ENCODE results near the gene ATP8B1. TPM values are rescaled to one million over a fixed set of nuclear protein-coding genes. Genes with fewer than 3 reads are reported as not detected.

ATP8B1 gene
- total RNA-seq, 4 donors from 2014 or later: 97.3 to 115 (median 103) TPM

DNA sequence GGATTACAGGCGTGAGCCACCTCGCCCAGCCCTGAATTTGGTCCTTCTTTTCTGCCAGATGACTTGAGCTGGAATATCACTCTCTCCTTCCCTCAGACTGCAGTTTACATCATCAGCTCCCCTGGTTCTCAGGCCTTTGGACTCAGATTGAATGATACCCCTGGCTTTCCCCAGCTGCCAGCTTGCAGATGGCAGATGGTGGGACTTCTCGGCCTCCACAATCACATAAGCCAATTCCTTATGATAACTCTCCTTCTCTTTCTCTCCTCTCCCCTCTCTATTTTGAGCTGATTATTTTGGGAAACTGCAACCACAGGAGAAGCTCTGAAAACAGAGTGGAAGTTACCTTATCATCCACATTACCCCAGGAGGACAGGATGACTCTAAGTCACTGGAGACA, 33.4 kb upstream of the ATP8B1 start:
- H3K9me3 ChIP-seq: no peaks in the 10 kb centered on the region
- H3K36me3 ChIP-seq: no peaks in the 10 kb centered on the region

DNA sequence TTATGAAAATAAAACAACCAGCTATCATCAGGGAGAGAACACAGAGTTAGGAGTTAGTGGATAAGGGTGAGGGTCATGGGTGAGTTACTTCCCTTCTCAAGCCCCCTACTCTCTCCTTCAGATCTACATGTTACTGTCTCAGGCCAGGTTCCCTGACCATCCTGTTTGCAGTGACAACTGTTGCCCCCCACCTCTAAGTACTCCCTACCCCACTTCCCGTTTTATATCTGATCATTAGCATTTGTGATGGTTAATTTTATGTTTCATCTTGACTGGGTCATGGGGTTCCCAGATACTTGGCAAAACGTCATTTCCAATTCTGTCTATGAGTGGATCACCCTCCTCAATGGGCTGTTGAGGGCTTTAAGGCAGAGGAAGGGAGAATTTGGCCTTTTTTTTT, 32.8 kb upstream of the ATP8B1 start:
- H3K4me3 ChIP-seq: no peak overlapping the region
- no peaks in the 10 kb centered on the region for H3K9me3 ChIP-seq
- H3K27ac ChIP-seq: no peak overlapping the region
- no peaks in the 10 kb centered on the region for H3K27me3 ChIP-seq
- no peaks in the 10 kb centered on the region for H3K4me1 ChIP-seq
- H3K36me3 ChIP-seq: no peaks in the 10 kb centered on the region
- no peak for DNase-seq
- no peak for TF ChIP-seq POLR2A (IDR thresholded peaks at IDR 0.05)
- TF ChIP-seq, protein P1, sequence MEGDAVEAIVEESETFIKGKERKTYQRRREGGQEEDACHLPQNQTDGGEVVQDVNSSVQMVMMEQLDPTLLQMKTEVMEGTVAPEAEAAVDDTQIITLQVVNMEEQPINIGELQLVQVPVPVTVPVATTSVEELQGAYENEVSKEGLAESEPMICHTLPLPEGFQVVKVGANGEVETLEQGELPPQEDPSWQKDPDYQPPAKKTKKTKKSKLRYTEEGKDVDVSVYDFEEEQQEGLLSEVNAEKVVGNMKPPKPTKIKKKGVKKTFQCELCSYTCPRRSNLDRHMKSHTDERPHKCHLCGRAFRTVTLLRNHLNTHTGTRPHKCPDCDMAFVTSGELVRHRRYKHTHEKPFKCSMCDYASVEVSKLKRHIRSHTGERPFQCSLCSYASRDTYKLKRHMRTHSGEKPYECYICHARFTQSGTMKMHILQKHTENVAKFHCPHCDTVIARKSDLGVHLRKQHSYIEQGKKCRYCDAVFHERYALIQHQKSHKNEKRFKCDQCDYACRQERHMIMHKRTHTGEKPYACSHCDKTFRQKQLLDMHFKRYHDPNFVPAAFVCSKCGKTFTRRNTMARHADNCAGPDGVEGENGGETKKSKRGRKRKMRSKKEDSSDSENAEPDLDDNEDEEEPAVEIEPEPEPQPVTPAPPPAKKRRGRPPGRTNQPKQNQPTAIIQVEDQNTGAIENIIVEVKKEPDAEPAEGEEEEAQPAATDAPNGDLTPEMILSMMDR (IDR thresholded peaks at IDR 0.05): no peak

More for the DNA sequence above, 33.4 kb upstream of the ATP8B1 start:
- no peak overlapping the region for H3K27ac ChIP-seq
- TF ChIP-seq, protein P1 (IDR thresholded peaks at IDR 0.05): no peak
- TF ChIP-seq POLR2A (IDR thresholded peaks at IDR 0.05): no peak
- no peaks in the 10 kb centered on the region for H3K27me3 ChIP-seq
- DNase-seq: no peak
- H3K4me3 ChIP-seq: no peak overlapping the region
- no peaks in the 10 kb centered on the region for H3K4me1 ChIP-seq

DNA sequence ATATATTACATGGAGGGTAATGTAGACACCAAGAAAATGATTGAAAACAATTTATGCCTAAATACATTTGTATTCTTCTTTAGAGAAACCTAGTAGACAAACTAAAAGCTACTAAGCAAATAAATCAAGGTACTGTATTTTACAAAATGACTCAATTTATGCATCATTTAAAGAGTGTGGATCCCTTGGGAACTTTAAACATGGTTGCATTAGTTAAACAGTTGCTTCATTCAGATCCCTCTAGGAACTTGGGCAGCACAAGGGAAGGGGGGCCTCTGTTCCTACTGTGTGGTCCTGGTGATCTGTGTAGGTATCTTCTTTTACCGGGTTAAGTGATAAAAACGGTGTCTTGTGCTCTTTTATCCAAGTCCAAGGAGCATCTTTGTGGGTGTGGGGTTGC, 31.5 kb upstream of the ATP8B1 start:
- Histone ChIP-seq H3K27me3 (no peaks in the 10 kb centered on the region), H3K36me3 (no peaks in the 10 kb centered on the region), H3K27ac (peak overlapping the region in 1 of 4 donors; percentile 64), H3K4me1 (no peaks in the 10 kb centered on the region), H3K4me3 (no peak overlapping the region), H3K9me3 (no peaks in the 10 kb centered on the region)
- no peak for TF ChIP-seq POLR2A (IDR thresholded peaks at IDR 0.05)
- TF ChIP-seq, protein P1 (IDR thresholded peaks at IDR 0.05): no peak
- DNase-seq: no peak

DNA sequence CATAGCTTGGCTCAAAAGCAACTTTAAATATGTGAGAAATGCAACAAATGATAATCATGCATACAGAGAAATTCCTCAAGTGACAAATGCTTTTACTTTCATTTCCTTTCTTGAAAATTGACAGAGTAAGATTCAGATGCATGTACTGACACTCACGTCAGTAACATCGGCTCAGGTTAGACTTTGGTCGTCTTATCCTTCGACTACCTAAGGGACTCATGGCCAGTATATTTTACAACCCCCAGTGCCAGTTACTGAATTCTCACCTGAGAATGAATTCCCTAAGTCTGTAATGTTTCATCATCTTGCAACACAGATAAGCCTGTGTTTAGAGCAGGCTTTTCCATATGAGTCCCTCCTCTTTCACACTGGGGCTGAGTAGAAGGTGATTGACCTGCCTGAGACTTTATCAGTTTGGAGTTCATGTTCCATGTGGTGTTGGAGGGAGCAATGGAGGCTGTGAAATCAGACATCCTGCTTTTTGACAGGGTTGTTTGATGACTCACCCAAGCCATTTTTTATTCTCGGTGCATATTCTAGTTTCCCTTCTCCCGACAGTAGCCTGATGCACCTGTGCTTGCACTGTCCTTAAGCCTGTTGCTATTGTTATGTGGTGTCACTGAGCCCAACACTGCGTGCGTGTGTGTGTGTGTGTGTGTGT, 30.5 kb upstream of the ATP8B1 start:
- H3K27me3 ChIP-seq: no peaks in the 10 kb centered on the region
- H3K4me1 ChIP-seq: no peaks in the 10 kb centered on the region
- no peaks in the 10 kb centered on the region for H3K9me3 ChIP-seq
- H3K27ac ChIP-seq: peak overlapping the region; percentile 23 to 64 (median 61)
- H3K36me3 ChIP-seq: no peaks in the 10 kb centered on the region
- TF ChIP-seq, protein P1 (IDR thresholded peaks at IDR 0.05): no peak
- no peak for TF ChIP-seq POLR2A (IDR thresholded peaks at IDR 0.05)
- peak in 1 of 3 donors; percentile 66 for DNase-seq
- H3K4me3 ChIP-seq: peak overlapping the region in 2 of 4 donors; percentile 2 to 13

DNA sequence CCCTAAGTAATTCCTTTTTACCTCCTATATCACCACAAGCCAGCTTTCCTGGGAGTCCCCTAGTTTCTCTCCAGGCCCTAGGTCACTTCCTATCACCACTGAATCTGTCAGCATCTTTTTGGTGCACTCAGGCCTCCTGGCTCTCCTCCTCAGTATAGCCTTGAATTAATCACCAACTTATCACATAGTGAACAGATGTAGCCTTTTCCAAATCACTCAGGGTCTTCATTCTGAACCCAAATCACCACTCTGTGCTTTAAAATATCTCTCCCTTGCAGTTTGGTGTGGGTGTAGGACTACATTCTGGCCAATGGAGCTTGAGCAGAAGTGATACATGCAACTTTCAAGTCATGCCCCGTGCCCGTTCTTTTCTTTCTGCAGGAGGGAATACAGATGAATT, 29.6 kb upstream of the ATP8B1 start:
- H3K9me3 ChIP-seq: no peaks in the 10 kb centered on the region
- H3K36me3 ChIP-seq: no peaks in the 10 kb centered on the region
- no peaks in the 10 kb centered on the region for H3K27me3 ChIP-seq
- peak overlapping the region in 3 of 4 donors; percentile 58 to 64 (median 63) for H3K27ac ChIP-seq
- no peak for DNase-seq
- TF ChIP-seq POLR2A (IDR thresholded peaks at IDR 0.05): no peak
- TF ChIP-seq, protein P1 (IDR thresholded peaks at IDR 0.05): no peak
- no peaks in the 10 kb centered on the region for H3K4me1 ChIP-seq
- no peak overlapping the region for H3K4me3 ChIP-seq
